PFSK-1 (cell line): Measurements from ENCODE around the gene PRM3.

ENCODE experiments used
- FOXP2 ChIP-seq: optimal IDR thresholded peaks from 2 replicates; pipeline ENCODE3; 2011; ENCODE audit warnings: borderline replicate concordance, control low read depth, inconsistent platforms; ENCODE audit not compliant: insufficient read depth; ENCODE audit errors: extremely low read length, extremely low read depth
- POLR2AphosphoS5 ChIP-seq: IDR thresholded peaks from 2 replicates; pipeline ENCODE4 v1.6.1; 2012; ENCODE audit warnings: low read depth, mild to moderate bottlenecking, control low read depth, low read length, moderate library complexity
- REST ChIP-seq, 2 experiments: IDR thresholded peaks; 2 replicates each; pipeline versions ENCODE4 v1.6.1 to v1.8.0; 2011 to 2012; ENCODE audit warnings: low read depth in 2 of 2, low read length in 2 of 2, control low read depth in 1 of 2, inconsistent platforms in 1 of 2, mild to moderate bottlenecking in 1 of 2, moderate library complexity in 1 of 2; ENCODE audit not compliant: insufficient read depth in 1 of 2
- SIN3A ChIP-seq: IDR thresholded peaks from 2 replicates; pipeline ENCODE4 v1.6.1; 2012; ENCODE audit warnings: mild to moderate bottlenecking, low read length, moderate library complexity, borderline replicate concordance; ENCODE audit not compliant: insufficient read depth
- TAF1 ChIP-seq: IDR thresholded peaks from 2 replicates; pipeline ENCODE4 v1.6.1; 2012; ENCODE audit warnings: low read length, control low read depth, borderline replicate concordance; ENCODE audit not compliant: insufficient read depth

The PRM3 gene

GRCh38 chr16:11313493-11314308, 40.3 kb upstream of the PRM3 start:
- TF ChIP-seq TAF1 (no peak), POLR2AphosphoS5 (no peak), REST (IDR thresholded peaks at IDR 0.05; ENCODE audit: insufficient read depth in 1 of 2, low read depth in 2 of 2, low read length in 2 of 2) (no peak), FOXP2 (no peak), SIN3A (no peak)

GRCh38 chr16:11312718-11313492, 39.5 kb upstream of the PRM3 start:
- no peak for TF ChIP-seq FOXP2
- TF ChIP-seq POLR2AphosphoS5: no peak
- TF ChIP-seq REST (IDR thresholded peaks at IDR 0.05; ENCODE audit: insufficient read depth in 1 of 2, low read depth in 2 of 2, low read length in 2 of 2): no peak
- TF ChIP-seq SIN3A: no peak
- no peak for TF ChIP-seq TAF1

- TF ChIP-seq SIN3A: no peak
- no peak for TF ChIP-seq REST (IDR thresholded peaks at IDR 0.05; ENCODE audit: insufficient read depth in 1 of 2, low read depth in 2 of 2, low read length in 2 of 2)
- no peak for TF ChIP-seq POLR2AphosphoS5
- TF ChIP-seq FOXP2: no peak
- no peak for TF ChIP-seq TAF1
Measured at GRCh38 chr16:11310997-11311561, 37.6 kb upstream of the PRM3 start.

GRCh38 chr16:11310634-11310977, 37.2 kb upstream of the PRM3 start:
- TF ChIP-seq POLR2AphosphoS5 (no peak), FOXP2 (no peak), TAF1 (no peak)

GRCh38 chr16:11309895-11310633, 36.6 kb upstream of the PRM3 start:
- TF ChIP-seq POLR2AphosphoS5: no peak
- no peak for TF ChIP-seq TAF1
- TF ChIP-seq SIN3A: no peak
- no peak for TF ChIP-seq FOXP2
- TF ChIP-seq REST (IDR thresholded peaks at IDR 0.05; ENCODE audit: insufficient read depth in 1 of 2, low read depth in 2 of 2, low read length in 2 of 2): no peak
